ENCODE results near the gene KLC1. TPM values are rescaled to one million over a fixed set of nuclear protein-coding genes. Genes with fewer than 3 reads are reported as not detected.

The KLC1 gene
- total RNA-seq, 1 experiment from 2014 or later = 121 TPM

DNA sequence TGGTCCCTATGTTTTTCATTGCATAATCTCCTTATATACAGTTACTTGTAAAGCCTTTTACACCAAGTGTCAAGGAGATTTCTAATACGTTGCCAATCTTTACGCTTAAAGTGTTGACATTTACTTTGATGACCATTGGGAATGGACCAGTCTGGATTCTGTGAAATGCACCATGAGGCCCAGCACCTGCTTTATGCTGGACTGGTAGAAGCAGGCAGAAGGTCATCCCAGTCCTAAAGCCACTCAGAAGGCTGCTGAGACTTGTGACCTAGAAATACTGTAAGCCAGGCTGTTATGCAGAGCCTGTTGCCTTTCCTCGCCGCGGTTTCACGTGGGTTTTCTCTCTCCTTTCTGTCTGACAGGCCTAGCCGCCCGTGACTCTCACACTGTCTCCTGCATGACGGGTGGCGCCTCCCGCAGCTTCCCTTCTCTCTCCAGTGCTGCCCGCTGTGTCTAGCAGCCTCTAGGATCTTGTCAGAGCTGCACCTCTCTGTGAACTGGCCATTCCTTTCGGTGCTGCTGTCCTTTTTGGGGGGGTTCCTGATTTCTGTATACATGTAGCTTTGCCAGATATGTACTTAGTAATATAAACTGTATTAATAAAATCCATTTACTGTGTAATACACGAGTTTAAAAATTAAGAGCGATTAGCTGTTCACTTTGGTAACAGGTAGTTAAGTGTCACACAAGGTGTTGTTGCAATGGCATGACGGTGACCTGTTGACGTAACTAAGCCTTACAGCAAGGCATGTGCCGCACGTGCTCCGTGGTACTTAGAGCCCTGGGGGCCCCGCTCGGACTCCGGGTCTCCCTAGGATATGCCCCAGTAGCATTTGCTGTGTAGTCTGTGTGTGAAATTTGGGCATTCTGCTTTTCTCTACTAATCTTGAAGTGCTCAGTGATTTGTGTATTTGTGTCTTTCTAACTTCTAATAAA, 56.5 kb downstream of the KLC1 start:
- H3K4me3 ChIP-seq (replicated peaks in 1 of 2; ENCODE audit: low read depth in 1 of 2, low read length in 2 of 2) = no peak overlapping the region
- H3K4me2 ChIP-seq (ENCODE audit: low read length) = no peak overlapping the region
- no peak overlapping the region for H2AFZ ChIP-seq (ENCODE audit: low read depth, low read length, poor library complexity, severe bottlenecking)
- DNase-seq (ENCODE audit: low read depth, low spot score) (no peak), ATAC-seq (no peak)
- ChIA-PET POLR2A (no interaction called here), CTCF (no interaction called here), RAD21 (ENCODE audit: low non-redundant PET in 1 of 2, low total read pairs in 2 of 2, uncharacterized antibody in 2 of 2, unreplicated experiment in 2 of 2) (no interaction called here)
- H3K27me3 ChIP-seq (ENCODE audit: insufficient read depth, low read length) = no peaks in the 10 kb centered on the region
- H3K9me2 ChIP-seq (ENCODE audit: insufficient read depth) = no peaks in the 10 kb centered on the region
- BruUV-seq (replicated peaks) = no TSS peak
- H3K36me3 ChIP-seq (ENCODE audit: control insufficient read depth in 1 of 2, insufficient read depth in 2 of 2, low read length in 2 of 2) = peaks cover 39 to 40% of the 10 kb centered on the region in 2 experiments; a peak in 3 of 4 replicates
- peaks cover 15% of the 10 kb centered on the region; the same call in 1 of the 2 replicates for H4K20me1 ChIP-seq (ENCODE audit: insufficient read depth)
- no peaks in the 10 kb centered on the region; a peak in 1 of 4 replicates for H3K4me1 ChIP-seq (ENCODE audit: control insufficient read depth in 1 of 2, insufficient read depth in 2 of 2, low read length in 2 of 2)
- no peaks in the 10 kb centered on the region for H3K9me3 ChIP-seq (ENCODE audit: control insufficient read depth in 1 of 2, insufficient read depth in 1 of 2, low read depth in 1 of 2, low read length in 2 of 2)
- peaks cover 16% of the 10 kb centered on the region; the same call in 1 of the 2 replicates for H3K79me2 ChIP-seq (ENCODE audit: insufficient read depth, low read length)
- no peak overlapping the region for H3K9ac ChIP-seq (ENCODE audit: low read length)
- no peak overlapping the region for H3K27ac ChIP-seq (ENCODE audit: low read depth, low read length)
- TF ChIP-seq ELF1 (IDR thresholded peaks at IDR 0.05; ENCODE audit: borderline replicate concordance, low read depth) (no peak), FOSL1 (IDR thresholded peaks at IDR 0.05; ENCODE audit: low read depth) (no peak), POLR2A (IDR thresholded peaks at IDR 0.05; ENCODE audit: borderline replicate concordance, extremely low read depth, insufficient read depth, insufficient read length) (no peak), RAD21 (IDR thresholded peaks at IDR 0.05; ENCODE audit: low read depth) (no peak), JUND (IDR thresholded peaks at IDR 0.05) (no peak), POLR2AphosphoS5 (IDR thresholded peaks at IDR 0.05; ENCODE audit: low read depth, low read length) (no peak), EZH2phosphoT487 (IDR thresholded peaks at IDR 0.05; ENCODE audit: borderline replicate concordance) (no peak), ZFX (IDR thresholded peaks at IDR 0.05) (no peak), TCF7L2 (IDR thresholded peaks at IDR 0.05; ENCODE audit: borderline replicate concordance, extremely low read depth, insufficient read depth, insufficient read length) (no peak), CBX3 (IDR thresholded peaks at IDR 0.05; ENCODE audit: low read depth) (no peak), CEBPB (IDR thresholded peaks at IDR 0.05; ENCODE audit: low read depth) (no peak), ZNF274 (IDR thresholded peaks at IDR 0.05; ENCODE audit: low read depth, low read length) (no peak), YY1 (IDR thresholded peaks at IDR 0.05; ENCODE audit: extremely low read depth, insufficient replicate concordance, low read depth, low read length) (no peak)
- TF ChIP-seq, protein P1, sequence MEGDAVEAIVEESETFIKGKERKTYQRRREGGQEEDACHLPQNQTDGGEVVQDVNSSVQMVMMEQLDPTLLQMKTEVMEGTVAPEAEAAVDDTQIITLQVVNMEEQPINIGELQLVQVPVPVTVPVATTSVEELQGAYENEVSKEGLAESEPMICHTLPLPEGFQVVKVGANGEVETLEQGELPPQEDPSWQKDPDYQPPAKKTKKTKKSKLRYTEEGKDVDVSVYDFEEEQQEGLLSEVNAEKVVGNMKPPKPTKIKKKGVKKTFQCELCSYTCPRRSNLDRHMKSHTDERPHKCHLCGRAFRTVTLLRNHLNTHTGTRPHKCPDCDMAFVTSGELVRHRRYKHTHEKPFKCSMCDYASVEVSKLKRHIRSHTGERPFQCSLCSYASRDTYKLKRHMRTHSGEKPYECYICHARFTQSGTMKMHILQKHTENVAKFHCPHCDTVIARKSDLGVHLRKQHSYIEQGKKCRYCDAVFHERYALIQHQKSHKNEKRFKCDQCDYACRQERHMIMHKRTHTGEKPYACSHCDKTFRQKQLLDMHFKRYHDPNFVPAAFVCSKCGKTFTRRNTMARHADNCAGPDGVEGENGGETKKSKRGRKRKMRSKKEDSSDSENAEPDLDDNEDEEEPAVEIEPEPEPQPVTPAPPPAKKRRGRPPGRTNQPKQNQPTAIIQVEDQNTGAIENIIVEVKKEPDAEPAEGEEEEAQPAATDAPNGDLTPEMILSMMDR (IDR thresholded peaks at IDR 0.05 in 2 of 3, conservative IDR thresholded peaks at IDR 0.05 in 1 of 3; ENCODE audit: borderline replicate concordance in 1 of 3, insufficient read depth in 1 of 3, low read depth in 2 of 3, low read length in 2 of 3) = no peak
- TF ChIP-seq, protein P2, sequence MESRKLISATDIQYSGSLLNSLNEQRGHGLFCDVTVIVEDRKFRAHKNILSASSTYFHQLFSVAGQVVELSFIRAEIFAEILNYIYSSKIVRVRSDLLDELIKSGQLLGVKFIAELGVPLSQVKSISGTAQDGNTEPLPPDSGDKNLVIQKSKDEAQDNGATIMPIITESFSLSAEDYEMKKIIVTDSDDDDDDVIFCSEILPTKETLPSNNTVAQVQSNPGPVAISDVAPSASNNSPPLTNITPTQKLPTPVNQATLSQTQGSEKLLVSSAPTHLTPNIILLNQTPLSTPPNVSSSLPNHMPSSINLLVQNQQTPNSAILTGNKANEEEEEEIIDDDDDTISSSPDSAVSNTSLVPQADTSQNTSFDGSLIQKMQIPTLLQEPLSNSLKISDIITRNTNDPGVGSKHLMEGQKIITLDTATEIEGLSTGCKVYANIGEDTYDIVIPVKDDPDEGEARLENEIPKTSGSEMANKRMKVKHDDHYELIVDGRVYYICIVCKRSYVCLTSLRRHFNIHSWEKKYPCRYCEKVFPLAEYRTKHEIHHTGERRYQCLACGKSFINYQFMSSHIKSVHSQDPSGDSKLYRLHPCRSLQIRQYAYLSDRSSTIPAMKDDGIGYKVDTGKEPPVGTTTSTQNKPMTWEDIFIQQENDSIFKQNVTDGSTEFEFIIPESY (IDR thresholded peaks at IDR 0.05; ENCODE audit: extremely low read depth, insufficient replicate concordance, low read length) = no peak
- TF ChIP-seq, protein P3, sequence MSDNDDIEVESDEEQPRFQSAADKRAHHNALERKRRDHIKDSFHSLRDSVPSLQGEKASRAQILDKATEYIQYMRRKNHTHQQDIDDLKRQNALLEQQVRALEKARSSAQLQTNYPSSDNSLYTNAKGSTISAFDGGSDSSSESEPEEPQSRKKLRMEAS (IDR thresholded peaks at IDR 0.05) = no peak
- TF ChIP-seq, protein P4, sequence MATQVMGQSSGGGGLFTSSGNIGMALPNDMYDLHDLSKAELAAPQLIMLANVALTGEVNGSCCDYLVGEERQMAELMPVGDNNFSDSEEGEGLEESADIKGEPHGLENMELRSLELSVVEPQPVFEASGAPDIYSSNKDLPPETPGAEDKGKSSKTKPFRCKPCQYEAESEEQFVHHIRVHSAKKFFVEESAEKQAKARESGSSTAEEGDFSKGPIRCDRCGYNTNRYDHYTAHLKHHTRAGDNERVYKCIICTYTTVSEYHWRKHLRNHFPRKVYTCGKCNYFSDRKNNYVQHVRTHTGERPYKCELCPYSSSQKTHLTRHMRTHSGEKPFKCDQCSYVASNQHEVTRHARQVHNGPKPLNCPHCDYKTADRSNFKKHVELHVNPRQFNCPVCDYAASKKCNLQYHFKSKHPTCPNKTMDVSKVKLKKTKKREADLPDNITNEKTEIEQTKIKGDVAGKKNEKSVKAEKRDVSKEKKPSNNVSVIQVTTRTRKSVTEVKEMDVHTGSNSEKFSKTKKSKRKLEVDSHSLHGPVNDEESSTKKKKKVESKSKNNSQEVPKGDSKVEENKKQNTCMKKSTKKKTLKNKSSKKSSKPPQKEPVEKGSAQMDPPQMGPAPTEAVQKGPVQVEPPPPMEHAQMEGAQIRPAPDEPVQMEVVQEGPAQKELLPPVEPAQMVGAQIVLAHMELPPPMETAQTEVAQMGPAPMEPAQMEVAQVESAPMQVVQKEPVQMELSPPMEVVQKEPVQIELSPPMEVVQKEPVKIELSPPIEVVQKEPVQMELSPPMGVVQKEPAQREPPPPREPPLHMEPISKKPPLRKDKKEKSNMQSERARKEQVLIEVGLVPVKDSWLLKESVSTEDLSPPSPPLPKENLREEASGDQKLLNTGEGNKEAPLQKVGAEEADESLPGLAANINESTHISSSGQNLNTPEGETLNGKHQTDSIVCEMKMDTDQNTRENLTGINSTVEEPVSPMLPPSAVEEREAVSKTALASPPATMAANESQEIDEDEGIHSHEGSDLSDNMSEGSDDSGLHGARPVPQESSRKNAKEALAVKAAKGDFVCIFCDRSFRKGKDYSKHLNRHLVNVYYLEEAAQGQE (IDR thresholded peaks at IDR 0.05; ENCODE audit: low read depth) = no peak
- intact Hi-C loops (cut with micrococcal nuclease) = no loop called here

All from HCT116 (cell line).